ENCODE results near the gene PPP1R3G.

The PPP1R3G gene

DNA sequence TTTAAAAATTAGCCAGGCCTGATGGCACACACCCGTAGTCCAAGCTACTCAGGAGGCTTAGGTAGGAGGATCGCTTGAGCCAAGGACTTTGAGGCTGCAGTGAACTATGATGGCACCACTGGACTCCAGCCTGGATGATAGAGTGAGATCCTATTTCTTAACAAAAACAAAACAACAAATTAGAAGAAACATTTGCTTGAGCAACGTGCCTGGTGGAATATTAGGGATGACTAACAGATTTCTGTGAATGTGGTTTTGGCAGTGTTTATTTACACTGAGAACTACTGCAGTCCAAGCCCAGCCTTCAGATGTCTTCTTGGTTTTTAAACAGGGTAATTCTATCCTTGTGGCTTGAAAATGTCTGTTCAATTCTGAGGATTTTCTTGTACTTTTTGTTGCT, 9.2 kb downstream of the PPP1R3G start:
- no peak for DNase-seq (ENCODE audit: low read depth in 2 of 2)

DNA sequence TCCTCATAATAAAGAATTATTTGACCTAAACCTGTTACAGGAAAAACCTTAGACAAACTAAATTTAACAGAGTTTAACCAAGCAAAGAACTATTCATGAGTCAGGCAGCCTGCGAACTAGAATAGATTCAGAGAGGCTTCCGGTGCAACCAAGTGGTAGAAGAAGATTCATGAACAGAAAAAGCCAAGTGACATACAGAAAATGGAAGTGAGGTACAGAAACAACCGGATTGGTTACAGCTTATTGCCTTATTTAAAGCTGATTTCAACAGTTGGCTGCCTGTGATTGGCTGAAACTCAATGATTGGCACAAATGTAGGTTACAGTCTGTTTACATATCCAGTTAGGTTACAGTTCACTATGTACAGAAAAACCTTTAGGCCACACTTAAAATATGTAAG, 10.1 kb downstream of the PPP1R3G start:
- no peak for DNase-seq (ENCODE audit: low read depth in 2 of 2)

DNA sequence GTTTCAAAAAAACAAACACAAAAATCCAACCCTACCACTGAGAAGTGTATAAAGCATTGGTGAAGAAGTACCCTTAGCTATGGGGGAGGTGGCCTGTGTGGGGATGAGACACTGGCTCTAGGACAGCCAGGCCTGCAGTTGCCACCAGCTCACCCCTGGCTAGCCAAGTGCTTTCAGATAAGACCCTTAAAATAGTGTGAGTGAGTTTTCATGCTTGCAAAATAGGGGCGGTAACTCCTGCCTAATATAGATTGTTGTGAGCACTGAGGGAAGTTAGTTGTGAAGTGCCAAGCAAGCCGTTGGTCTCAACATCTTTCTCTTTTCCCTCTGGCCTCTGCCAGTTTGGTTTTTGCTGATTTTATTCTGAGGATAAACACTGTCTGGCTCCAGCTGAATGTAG, 11.3 kb downstream of the PPP1R3G start:
- DNase-seq (ENCODE audit: low read depth in 2 of 2): no peak

DNA sequence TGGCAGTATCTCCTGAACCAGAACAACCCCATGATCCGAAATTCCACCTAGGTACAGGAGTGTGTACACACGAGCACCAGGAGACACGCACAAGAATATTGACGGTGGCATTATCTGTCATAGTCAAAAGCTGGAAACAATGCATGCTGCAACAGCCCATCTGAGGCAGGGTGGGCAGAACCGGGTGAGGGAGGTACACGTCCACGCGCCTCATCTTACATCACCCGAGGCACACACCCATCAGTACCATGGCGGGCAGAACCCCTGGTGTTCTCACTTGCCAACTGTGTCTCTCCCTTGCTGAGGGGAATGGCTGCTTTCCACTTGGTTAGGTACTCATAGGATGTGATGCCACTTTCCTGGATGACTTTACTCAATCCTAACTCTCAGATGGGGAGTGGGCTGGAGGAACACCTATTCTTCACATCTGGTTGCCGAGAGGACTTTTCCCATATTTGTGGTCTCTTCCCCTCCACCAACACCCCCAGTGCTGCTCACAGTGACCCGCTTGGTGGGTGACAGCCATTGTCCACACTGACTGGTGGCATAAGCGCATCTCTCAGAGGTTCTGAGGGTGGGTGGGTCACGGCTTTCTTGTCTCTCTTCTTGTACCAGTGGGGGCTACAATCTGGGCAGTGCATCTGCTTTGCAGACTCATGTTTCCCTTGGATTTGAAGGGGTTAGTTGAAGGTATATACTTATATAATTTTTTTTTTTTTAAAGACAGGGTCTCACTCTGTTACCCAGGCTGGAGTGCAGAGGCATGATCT, 13.5 kb downstream of the PPP1R3G start:
- no peak for DNase-seq (ENCODE audit: low read depth in 2 of 2)

DNA sequence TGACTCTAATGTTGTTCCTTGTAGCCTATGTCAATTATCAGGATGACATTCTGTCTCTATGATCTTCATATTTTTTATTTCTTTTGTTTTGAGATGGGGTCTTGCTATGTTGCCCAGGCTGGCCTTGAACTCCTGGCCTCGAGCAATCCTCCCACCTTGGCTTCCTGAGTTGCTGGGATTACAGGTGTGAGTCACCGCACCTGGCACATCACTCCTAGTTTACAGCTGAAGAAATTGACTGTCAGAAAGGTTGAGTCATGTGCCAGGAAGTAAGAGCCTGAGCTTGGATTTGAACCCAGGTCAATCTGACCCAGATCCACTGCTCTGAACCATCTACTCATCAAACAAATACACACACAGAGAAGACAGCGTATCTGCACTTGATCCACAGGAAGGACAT, 14.4 kb downstream of the PPP1R3G start:
- DNase-seq (ENCODE audit: low read depth in 2 of 2): no peak

DNA sequence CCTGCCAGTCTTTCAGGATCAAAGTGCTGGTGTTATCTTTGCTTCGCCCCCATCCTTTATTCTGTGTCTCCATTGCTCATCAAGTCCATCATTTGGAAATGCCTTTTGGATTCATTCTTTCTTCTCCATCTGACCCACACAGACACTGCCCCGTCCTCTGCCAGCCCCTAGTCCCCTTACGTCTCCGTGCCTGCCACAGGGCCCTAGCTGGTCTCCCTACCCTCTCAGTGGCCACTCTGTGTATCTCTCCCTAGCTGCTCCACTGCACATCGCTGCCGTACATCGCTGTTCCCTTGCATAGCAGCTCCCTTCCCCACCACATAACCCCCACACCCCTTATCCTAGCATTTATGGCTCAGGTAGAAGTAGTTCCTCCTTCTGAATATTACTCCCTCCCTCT, 15.7 kb downstream of the PPP1R3G start:
- no peak for DNase-seq (ENCODE audit: low read depth in 2 of 2)

DNA sequence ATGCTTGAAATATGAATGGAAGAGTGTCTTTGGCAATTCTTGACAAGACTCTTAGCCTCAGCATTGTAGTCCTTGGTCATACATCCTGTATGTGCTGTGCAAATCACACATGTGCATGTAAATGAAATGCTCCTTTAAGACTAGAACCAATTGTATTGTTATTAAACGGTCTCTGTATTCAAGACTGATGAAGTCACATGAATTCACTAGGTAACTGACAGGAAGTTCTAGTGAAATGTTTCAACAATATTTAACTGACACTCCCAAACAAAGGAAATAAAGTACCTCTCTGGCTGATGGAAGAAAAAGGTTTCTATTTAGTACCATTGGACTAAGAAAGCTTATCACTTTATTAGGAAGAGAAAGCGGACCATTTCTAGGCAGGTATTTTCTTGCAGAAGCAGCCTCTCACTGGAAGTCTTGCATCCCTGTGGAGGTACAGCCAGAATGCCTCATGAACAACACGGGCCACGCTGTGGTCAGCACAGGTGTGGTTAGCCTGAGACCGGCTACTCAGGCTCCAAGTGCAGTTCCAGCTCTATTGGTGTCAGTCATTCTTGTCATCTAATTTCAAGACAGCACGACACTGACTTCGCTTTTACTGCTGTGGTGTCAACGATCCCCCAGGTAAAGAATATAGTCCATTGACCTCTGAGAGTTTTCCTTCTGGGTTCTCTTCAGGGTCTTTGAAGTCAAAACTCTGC, 17.3 kb downstream of the PPP1R3G start:
- DNase-seq (ENCODE audit: low read depth in 2 of 2): no peak

DNA sequence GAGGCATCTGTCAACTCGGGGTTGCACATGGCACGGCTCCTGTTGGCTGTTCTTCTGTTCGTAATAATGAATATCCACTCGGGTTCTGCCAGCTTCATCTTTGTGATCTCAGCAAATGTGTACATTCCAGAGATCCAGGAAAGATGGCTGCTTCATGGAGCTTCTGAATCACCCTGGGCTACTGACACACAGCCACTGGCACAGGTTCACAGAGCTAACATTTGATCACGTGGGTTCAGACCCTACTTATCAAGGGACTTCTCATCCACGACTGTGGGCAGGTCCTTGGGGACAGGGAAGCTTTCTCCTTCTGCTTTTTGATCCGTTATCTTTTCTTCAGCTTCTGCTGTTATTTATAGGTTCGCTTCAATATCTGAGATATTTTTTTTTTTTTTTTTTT, 18.1 kb downstream of the PPP1R3G start:
- no peak for DNase-seq (ENCODE audit: low read depth in 2 of 2)

DNA sequence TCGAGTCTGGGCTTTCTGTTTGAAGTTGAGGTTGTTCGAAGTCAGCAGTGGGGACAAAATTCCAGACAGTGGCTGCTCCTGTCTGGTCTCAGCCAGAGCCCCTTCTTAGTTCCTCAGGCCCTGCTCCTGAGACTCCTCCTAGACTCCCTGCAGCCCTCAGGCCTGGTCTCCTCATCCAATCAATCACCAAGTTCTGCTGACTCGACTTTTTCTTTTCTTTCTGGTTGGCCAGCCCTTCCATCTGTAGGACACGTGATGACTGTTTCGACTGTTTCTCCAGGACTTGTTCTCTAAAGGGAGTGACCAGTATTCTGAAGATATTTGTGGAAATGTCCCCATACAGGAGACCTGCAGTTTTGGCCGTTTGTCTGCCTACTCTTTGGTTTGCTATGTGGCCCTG, 19.5 kb downstream of the PPP1R3G start:
- DNase-seq (ENCODE audit: low read depth in 2 of 2): no peak

DNA sequence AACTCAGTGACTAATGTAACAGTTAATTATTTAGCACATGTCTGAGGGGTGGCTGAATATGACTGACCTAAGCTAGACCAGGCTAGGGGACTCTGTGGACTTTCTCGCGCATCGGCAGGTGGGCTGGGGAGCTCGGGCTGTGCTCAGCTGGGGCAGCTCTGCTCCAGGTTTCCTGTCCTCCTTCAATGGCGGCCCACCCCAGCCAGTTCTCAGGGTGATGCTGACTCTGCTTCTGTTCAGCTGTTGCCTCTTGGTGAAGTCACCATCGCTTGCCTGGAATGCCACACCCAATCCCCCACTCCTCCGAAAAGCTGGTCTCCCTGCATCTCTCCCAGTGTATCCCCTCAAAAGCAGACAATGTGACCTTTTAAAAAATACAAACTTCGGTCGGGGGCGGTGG, 20.0 kb downstream of the PPP1R3G start:
- no peak for DNase-seq (ENCODE audit: low read depth in 2 of 2)

DNA sequence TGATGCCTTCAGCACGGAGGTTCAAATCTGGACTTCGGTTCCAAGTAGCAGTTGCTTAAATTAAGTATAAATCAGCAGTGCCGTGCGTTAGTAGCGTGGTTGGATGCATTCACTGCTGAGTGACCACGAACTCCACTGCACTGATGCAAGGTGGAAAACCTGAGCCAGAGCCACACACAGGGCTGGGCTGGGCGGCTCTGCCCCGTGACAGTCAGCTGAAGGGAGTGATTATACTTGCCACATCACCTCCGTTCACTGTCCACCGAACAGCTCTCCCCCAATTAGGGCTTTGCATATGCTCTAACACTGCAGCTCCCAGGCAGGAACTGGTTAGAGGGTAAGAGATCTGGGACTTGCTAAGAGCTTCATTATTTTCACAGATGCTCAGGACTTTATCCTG, 22.2 kb downstream of the PPP1R3G start:
- DNase-seq (ENCODE audit: low read depth in 2 of 2): no peak

DNA sequence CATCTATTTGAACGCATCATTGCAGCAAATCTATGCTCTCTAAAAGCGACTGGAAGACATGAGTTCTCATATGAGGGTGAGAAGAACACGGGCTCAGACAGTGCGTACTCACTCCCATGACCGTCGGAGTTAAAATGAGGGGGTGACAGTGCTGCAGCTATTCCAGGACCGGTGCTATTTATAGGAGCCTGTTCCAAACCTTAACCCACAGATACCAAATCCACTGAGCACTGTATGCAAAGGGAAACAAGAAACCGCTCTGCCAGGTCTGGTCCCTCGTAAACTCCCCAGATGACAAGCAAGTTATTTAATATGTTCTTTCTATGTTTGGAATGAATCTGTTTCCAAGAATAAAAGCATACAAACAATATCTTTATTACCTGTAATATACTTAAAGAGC, 22.9 kb downstream of the PPP1R3G start:
- no peak for DNase-seq (ENCODE audit: low read depth in 2 of 2)

DNA sequence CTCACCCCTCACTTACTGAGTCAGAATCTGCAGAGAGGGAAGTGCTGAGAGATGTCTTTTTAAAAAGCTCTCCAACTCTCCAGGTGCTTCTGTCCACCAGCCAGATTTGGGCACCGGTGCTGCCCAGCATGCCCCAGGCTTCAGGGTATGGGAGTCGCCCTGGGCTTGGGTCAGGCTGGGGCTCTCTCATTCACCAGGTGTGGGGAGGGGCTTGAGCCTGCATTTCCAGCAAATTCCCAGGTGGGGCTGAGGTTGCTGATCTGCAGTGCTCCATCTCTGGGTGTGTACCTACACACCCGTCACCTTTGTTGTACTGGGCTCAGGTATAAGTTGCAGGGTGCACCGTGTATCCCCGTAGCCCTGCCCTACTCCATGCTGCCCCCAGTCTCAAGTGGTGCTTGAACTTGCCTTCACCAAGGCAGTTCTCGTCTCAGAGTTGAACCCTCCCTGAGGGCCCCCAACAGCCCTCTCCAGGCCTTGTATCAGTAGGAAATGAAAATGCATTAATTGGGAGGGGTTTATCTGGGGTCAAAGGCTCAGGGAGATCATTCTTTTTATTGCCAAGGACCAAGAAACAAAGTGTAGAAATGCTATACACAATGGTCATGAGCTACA, 23.5 kb downstream of the PPP1R3G start:
- no peak for DNase-seq (ENCODE audit: low read depth in 2 of 2)

DNA sequence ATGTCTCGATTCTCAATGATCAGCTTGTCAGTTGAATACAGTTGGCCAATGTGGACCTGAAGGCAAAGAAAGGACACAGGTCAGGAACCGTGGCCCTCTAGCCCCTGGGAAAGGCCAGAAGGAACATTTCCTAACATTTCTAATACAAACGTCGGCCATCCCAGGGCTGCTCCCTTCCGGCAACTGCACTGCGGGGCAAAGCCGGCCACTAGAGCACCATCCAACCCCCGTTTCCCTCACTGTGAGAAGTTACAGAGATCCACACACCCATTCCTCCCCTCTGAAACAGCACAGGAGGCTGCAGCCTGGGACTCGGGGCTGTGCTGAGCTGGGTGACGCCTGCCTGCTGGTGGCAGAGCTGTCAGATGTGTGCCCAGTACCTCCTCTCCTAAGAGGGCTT, 24.3 kb downstream of the PPP1R3G start:
- DNase-seq (ENCODE audit: low read depth in 2 of 2): no peak

DNA sequence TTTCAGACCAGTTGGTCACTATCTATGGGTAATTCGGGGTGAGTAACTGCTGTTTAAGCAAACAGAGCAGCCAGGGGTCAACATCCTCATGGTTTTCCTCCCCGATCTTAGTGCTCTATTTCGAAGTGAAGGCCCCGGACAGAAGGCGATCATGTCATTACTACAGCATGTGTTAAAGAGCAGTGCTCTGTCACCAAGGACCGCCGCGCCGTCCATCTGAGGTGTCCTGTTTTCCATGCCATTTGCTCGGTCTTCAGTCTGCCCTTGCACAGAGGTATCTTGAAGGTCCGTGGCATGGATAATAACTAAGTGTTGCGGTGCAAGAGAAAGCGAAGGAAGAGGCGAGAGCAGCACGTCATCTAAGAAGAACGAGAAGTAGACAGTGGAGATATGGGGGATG, 25.1 kb downstream of the PPP1R3G start:
- no peak for DNase-seq (ENCODE audit: low read depth in 2 of 2)

DNA sequence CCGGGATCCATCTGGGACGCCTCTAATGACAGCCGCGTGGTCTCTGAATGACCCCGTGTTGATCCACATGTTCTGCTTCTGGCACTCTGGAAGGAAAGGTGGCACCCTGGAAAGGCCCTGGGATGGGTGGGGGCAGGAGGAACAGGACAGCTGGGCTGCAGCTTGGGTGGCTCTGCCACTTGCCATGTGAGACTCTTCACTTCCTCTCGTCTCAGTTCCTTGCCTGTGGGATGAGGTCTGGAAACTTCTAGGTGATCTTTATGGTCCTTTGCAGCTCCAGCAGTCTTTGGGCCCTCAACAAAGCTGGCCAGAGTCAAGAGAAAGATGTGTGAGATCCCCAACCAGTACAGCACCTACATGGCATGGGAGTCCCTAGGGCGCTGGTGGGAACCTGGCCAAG, 26.5 kb downstream of the PPP1R3G start:
- no peak for DNase-seq (ENCODE audit: low read depth in 2 of 2)

DNA sequence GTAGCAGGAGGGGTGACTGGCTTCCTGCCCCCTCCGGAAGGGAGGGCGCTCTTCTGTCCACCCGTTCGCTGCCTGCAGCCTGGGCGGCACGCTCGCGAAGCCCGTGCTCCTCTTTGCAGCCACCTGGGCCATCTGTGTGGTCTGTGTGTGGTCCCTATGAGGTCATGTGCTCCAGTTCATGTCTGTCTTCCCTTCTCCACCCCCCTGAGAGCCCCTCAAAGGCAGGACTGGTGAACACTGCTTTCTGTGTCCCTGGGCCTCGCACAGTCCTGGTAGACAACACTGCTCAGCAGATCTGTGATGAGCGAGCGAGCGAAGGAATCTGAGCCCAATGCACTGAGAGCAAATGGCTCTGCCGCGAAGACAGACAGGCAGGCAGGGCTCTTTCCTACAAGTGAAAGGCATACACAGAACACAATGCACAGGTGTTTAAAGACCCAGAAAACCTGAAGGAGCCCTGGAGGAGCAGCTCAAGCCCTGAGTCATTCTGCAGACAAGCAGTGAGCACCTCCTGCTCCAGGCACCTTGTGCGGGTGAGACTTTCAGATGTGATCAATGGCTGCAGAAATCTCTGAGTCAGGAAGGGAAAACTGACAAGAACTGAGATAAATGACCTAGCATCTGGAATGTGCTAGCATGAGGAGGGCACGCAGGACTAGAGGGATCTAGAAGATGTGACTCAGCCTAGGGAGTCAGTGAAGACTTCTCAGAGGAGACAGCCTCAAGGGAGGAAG, 27.1 kb downstream of the PPP1R3G start:
- no peak for DNase-seq (ENCODE audit: low read depth in 2 of 2)

DNA sequence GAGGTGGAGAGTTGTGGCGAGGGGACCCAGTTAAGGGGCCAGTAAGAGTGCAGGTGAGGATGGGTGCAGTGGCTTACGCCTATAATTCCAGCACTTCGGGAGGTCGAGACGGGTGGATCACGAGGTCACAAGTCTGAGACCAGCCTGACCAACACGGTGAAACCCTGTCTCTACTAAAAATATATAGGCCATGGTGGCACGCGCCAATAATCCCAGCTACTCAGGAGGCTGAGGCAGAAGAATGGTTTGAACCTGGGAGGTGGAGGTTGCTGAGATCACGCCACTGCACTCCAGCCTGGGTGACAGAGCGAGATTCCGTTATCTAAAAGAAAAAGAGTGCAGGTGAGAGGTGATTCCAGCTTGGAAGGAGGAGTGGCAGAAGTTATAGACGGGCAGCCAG, 28.0 kb downstream of the PPP1R3G start:
- no peak for DNase-seq (ENCODE audit: low read depth in 2 of 2)

DNA sequence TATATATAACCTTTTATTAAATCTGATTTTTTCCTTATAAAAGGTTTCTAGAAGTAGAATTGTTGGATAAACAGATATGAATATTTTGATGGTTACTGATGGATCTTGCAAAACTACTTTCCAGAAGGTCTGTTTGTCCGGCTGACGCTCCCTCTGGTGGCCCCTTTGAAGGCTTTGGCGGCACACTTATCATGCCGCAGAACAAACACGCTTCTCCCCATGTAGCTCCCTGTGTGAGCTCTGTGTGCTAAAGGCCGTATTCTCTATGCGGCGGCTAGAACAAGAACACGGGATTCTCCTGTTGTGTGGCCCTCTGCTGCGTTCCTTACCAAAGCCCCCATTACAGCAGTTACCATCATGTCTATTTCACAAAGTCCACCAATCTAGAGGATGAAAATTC, 30.0 kb downstream of the PPP1R3G start:
- no peak for DNase-seq (ENCODE audit: low read depth in 2 of 2)

DNA sequence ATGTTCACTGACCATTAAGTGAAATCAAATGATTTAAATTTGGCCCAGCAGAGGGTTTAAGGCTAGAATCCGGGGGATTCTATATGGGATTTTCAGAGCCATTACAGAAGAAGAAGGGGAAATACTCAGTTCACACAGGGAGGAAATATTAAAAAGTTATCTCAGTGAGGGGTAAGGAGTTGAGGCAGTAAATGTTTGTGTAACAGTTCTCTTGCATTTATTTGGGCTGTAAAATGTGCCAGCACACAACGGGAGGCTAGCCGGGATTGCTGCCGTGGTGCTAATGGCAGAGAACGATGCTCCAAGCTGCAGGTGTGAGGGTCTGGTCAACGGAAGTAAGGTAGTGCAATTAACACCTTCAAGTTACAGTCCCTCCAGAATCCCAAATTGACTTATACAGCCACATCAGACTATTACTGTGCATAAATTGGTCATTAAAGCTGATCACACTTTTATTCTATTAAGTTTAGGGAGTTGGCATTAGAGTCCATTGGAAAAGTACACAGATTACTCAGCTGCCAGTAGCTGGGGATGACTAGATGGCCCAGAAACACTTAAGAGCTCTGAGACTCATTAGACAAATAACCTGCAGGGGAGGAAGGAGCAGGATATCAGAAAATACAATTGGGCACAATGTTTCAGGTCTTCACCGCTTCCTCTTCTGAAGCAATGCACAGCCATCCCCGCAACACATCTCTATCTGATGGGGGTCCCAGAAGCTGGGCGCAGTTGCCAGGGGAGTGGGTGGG, 31.3 kb downstream of the PPP1R3G start:
- DNase-seq (ENCODE audit: low read depth in 2 of 2): no peak

DNA sequence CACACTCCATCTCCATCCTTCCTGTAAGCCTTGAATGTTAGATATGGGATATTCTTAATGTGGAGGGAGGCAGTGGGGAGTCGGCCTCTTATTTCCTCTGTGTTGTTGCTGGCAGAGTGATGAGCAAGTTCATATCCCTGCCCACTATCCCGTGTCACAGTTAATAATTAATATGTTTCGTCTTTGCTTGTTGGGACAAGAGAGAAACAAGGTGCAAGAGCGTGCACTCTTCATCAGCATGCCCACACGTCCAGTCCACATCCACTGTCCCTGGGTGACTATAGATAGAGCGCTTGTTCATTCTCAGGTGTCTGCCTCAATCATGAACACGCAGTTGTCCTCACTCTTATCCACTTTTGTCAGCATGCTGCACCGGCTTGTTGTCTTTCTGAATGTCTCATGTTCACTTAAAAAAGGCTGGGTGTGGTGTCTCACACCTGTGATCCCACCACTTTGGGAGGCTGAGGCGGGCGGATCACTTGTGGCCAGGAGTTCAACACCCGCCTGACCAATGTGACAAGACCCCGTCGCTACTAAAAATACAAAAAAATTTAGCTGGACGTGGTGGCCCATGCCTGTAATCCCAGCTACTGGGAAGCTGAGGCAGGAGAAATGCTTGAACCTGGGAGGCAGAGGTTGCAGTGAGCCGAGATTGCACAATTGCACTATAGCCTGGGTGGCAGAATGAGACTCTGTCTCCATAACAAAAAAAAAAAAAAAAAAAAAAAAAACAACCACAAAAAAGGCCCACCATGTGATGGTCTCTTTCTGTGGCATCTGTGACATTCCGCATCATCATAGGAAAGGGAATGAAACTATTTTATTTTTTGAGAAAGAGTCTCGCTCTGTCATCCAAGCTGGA, 34.2 kb downstream of the PPP1R3G start:
- no peak for DNase-seq (ENCODE audit: low read depth in 2 of 2)

All from stimulated activated CD8-positive, alpha-beta memory T cell treated with anti-CD3 and anti-CD28 coated beads, Interleukin-7, amount 100 ng/mL, for 4 hours (primary cell).